DMS79 (cell line): Measurements from ENCODE around the gene HBG1.

Experiments
- DNase-seq: peaks from one replicate; lab custom pipeline; 2025; lab: John Stamatoyannopoulos, UW

The HBG1 gene

DNA sequence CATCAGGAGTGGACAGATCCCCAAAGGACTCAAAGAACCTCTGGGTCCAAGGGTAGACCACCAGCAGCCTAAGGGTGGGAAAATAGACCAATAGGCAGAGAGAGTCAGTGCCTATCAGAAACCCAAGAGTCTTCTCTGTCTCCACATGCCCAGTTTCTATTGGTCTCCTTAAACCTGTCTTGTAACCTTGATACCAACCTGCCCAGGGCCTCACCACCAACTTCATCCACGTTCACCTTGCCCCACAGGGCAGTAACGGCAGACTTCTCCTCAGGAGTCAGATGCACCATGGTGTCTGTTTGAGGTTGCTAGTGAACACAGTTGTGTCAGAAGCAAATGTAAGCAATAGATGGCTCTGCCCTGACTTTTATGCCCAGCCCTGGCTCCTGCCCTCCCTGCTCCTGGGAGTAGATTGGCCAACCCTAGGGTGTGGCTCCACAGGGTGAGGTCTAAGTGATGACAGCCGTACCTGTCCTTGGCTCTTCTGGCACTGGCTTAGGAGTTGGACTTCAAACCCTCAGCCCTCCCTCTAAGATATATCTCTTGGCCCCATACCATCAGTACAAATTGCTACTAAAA is 22.8 kb downstream of the HBG1 start, which contains the start of gene HBB:
HBB (minus strand) TSS at position 340 of the 579 bp plus-strand sequence; CDS start at position 290, 50 bp downstream.
- DNase-seq = no peak

GRCh38 chr11:5225480-5225871 is 24.2 kb downstream of the HBG1 start:
- DNase-seq = no peak

GRCh38 chr11:5224538-5225479 is 24.8 kb downstream of the HBG1 start:
- DNase-seq = no peak

DNA sequence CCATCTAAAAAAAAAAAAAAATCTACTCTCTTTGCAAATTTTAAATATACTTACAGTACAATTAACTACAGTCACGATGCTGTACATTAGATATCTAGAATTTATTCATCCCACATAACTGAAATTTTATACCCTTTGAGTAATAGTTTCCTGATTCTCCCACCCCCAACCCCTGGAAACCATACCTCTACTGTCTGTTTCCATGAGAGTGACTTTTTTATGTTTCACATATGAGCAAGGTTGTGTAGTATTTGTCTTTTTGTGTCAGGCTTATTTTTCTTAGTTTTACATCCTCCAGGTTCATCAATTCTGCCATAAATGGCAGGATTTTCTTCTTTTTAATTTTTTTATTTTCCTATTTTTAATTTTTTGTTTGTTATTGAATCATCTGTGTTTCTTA is 26.0 kb downstream of the HBG1 start:
- DNase-seq = no peak

- no peak for DNase-seq
Measured at GRCh38 chr11:5223146-5223545, 26.5 kb downstream of the HBG1 start.

DNA sequence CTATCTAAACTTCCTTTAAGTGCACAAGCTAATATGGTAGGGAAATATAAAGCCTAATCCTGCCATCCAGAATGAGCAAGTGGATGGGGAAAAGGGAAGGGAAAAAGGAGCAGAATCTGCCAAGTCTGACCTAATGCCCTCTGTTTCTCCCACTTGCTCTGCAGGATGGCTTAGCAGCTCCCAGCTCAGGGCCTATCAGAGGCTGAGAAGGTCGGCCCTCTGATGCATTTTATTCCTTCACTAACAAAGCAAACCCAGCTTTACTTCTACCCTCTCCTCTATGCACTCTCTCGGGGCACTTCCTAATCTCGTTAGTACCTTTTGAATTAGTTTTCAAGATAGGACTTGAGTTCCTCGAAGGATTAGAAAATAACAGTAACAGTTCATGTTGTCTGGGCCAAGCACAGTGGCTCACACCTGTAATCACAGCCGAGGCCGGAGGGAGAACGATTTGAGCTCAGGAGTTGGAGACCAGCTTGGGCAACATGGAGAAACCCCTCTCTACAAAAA is 39.2 kb downstream of the HBG1 start:
- DNase-seq = no peak

GRCh38 chr11:5204787-5205186 is 44.9 kb downstream of the HBG1 start:
- no peak for DNase-seq

DNA sequence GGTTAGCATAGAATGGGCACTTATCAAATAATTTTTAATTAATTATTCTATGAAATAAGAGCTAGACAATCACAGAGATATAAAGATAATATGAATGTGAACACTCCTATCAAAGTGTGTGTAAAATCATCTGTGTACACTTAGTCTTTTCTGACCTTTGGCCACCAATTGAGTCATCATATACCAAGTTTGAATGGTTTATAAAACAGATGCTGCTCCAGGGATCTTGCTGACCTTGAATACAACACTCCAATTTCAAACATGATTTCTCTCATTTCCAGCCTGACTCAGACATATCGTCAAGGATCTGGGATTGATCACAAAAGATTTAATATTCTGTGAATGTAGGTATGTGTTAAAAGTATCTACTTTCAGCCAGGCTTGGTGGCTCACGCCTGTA is 46.3 kb downstream of the HBG1 start:
- no peak for DNase-seq

GRCh38 chr11:5200582-5200981 is 49.1 kb downstream of the HBG1 start, which contains the start of gene OR51V1:
OR51V1 (minus strand) TSS chr11:5200682; CDS start chr11:5200682, 0 bp downstream.
- DNase-seq = no peak

- DNase-seq = no peak
Measured at GRCh38 chr11:5198285-5198684, 51.4 kb downstream of the HBG1 start.
